ENCODE results near the gene NSUN2. TPM values are rescaled to one million over a fixed set of nuclear protein-coding genes. Genes with fewer than 3 reads are reported as not detected.

NSUN2 gene
- total and polyA plus RNA-seq, 2 donors (not counting 3 experiments of a cell fraction or from before 2014, with no cell fraction given) = 53.7 to 73.0 TPM

- POLR2A ChIA-PET = no interaction called here
- dilution Hi-C loops (cut with MboI; ENCODE audit: extremely low pct_ligation_motif_present, low sequenced_read_pairs) (no loop called here), intact Hi-C loops (cut with micrococcal nuclease) (no loop called here)
- Histone ChIP-seq H3K9me1 (replicated peaks; ENCODE audit: control insufficient read depth, extremely low read depth, insufficient read depth, low read length) (no peaks in the 10 kb centered on the region), H2AFZ (ENCODE audit: low read depth, low read length) (no peak overlapping the region), H3K4me2 (ENCODE audit: insufficient read depth, low read length) (no peak overlapping the region), H3K4me1 (ENCODE audit: control insufficient read depth, extremely low read depth, insufficient read depth, low read length) (peaks cover 8% of the 10 kb centered on the region), H3K79me2 (ENCODE audit: control insufficient read depth, insufficient read depth, low read length) (no peaks in the 10 kb centered on the region), H4K20me1 (replicated peaks; ENCODE audit: control insufficient read depth, extremely low read depth, insufficient read depth, low read length) (no peaks in the 10 kb centered on the region), H3K36me3 (ENCODE audit: control insufficient read depth in 2 of 2, extremely low read depth in 1 of 2, insufficient read depth in 2 of 2, low read length in 2 of 2) (no peaks in the 10 kb centered on the region), H3K9ac (replicated peaks; ENCODE audit: extremely low read depth, insufficient read depth, low read length) (no peak overlapping the region), H3K27me3 (ENCODE audit: control insufficient read depth in 2 of 2, insufficient read depth in 2 of 2, low read length in 2 of 2) (peaks cover 0 to 2% of the 10 kb centered on the region in 2 experiments), H3K27ac (ENCODE audit: insufficient read depth, low read depth, low read length) (no peak overlapping the region), H3K4me3 (replicated peaks in 1 of 3; ENCODE audit: insufficient read depth in 1 of 3, low read depth in 1 of 3, low read length in 3 of 3) (no peak overlapping the region), H3K9me3 (replicated peaks; ENCODE audit: control insufficient read depth, insufficient read depth, low read length) (no peaks in the 10 kb centered on the region)
- FAIRE-seq = no peak
- no peak for DNase-seq (ENCODE audit: low read depth, low spot score)
- no TSS peak for BruUV-seq (replicated peaks)
- TF ChIP-seq MYC (IDR thresholded peaks at IDR 0.05; ENCODE audit: low read depth, low read length) (no peak), JUN (IDR thresholded peaks at IDR 0.05; ENCODE audit: borderline replicate concordance, insufficient read depth, insufficient read length, low read depth) (no peak)
- CTCF ChIA-PET = no interaction called here
These were observed 59.2 kb downstream of the NSUN2 start for GRCh38 chr5:6573651-6574101.

GRCh38 chr5:6572825-6573380 lies 59.9 kb downstream of the NSUN2 start:
- TF ChIP-seq JUN (IDR thresholded peaks at IDR 0.05; ENCODE audit: borderline replicate concordance, insufficient read depth, insufficient read length, low read depth) = no peak
- no peak for TF ChIP-seq MYC (IDR thresholded peaks at IDR 0.05; ENCODE audit: low read depth, low read length)
- no peak for TF ChIP-seq GATA2 (IDR thresholded peaks at IDR 0.05; ENCODE audit: insufficient read depth, insufficient read length, low read depth, low read length)
- no peak for TF ChIP-seq POLR2AphosphoS5 (IDR thresholded peaks at IDR 0.05; ENCODE audit: insufficient read depth, low read depth, low read length)
- no peak for TF ChIP-seq CTCF (IDR thresholded peaks at IDR 0.05; ENCODE audit: extremely low read depth in 1 of 2, insufficient read depth in 1 of 2, low read depth in 1 of 2, low read length in 2 of 2)
- no peak for TF ChIP-seq EZH2 (IDR thresholded peaks at IDR 0.05; ENCODE audit: borderline replicate concordance, low read depth, low read length, severe bottlenecking)
- no peak for TF ChIP-seq MAX (IDR thresholded peaks at IDR 0.05; ENCODE audit: insufficient read depth, insufficient read length)
- TF ChIP-seq POLR2A (IDR thresholded peaks at IDR 0.05; ENCODE audit: low read depth, low read length) = no peak
- no peak for TF ChIP-seq FOS (IDR thresholded peaks at IDR 0.05; ENCODE audit: borderline replicate concordance, insufficient read depth, low read length)
- H3K4me1 ChIP-seq (ENCODE audit: control insufficient read depth, extremely low read depth, insufficient read depth, low read length) = peaks cover 8% of the 10 kb centered on the region
- no peak overlapping the region for H3K4me2 ChIP-seq (ENCODE audit: insufficient read depth, low read length)
- no peaks in the 10 kb centered on the region for H3K9me1 ChIP-seq (replicated peaks; ENCODE audit: control insufficient read depth, extremely low read depth, insufficient read depth, low read length)
- FAIRE-seq (no peak), DNase-seq (ENCODE audit: low read depth, low spot score) (no peak)
- dilution Hi-C loops (cut with MboI; ENCODE audit: extremely low pct_ligation_motif_present, low sequenced_read_pairs) = no loop called here
- H3K79me2 ChIP-seq (ENCODE audit: control insufficient read depth, insufficient read depth, low read length) = no peaks in the 10 kb centered on the region
- ChIA-PET CTCF (no interaction called here), POLR2A (no interaction called here)
- no peaks in the 10 kb centered on the region for H3K36me3 ChIP-seq (ENCODE audit: control insufficient read depth in 2 of 2, extremely low read depth in 1 of 2, insufficient read depth in 2 of 2, low read length in 2 of 2)
- H3K9ac ChIP-seq (replicated peaks; ENCODE audit: extremely low read depth, insufficient read depth, low read length) = no peak overlapping the region
- no peak overlapping the region for H3K4me3 ChIP-seq (replicated peaks in 1 of 3; ENCODE audit: insufficient read depth in 1 of 3, low read depth in 1 of 3, low read length in 3 of 3)
- no peak overlapping the region for H3K27ac ChIP-seq (ENCODE audit: insufficient read depth, low read depth, low read length)
- H4K20me1 ChIP-seq (replicated peaks; ENCODE audit: control insufficient read depth, extremely low read depth, insufficient read depth, low read length) = no peaks in the 10 kb centered on the region
- BruUV-seq (replicated peaks) = no TSS peak
- intact Hi-C loops (cut with micrococcal nuclease) = no loop called here
- peaks cover 0 to 2% of the 10 kb centered on the region in 2 experiments for H3K27me3 ChIP-seq (ENCODE audit: control insufficient read depth in 2 of 2, insufficient read depth in 2 of 2, low read length in 2 of 2)
- H2AFZ ChIP-seq (ENCODE audit: low read depth, low read length) = no peak overlapping the region
- H3K9me3 ChIP-seq (replicated peaks; ENCODE audit: control insufficient read depth, insufficient read depth, low read length) = no peaks in the 10 kb centered on the region
